ENCODE data around the gene SERGEF. TPM values are rescaled to one million over a fixed set of nuclear protein-coding genes. Genes with fewer than 3 reads are reported as not detected.

Gene SERGEF
- total and polyA plus RNA-seq, 11 donors = 11.6 to 55.0 (median 22.1) TPM

- no peak for DNase-seq
- Histone ChIP-seq H3K27ac (no peak overlapping the region), H3K4me3 (no peak overlapping the region), H3K36me3 (no peaks in the 10 kb centered on the region), H3K27me3 (no peaks in the 10 kb centered on the region), H3K9me3 (no peaks in the 10 kb centered on the region), H3K4me1 (no peaks in the 10 kb centered on the region)
- intact Hi-C loops (cut with DNase I) = no loop called here
- no peak for TF ChIP-seq POLR2A (IDR thresholded peaks at IDR 0.05)
- TF ChIP-seq CTCF (IDR thresholded peaks at IDR 0.05) = no peak
- WGBS, 4 donors = 83 to 100% (median 92%) methylated on average over 1 of the region's 1 CpG
- ATAC-seq = no peak
Measured at GRCh38 chr11:17907046-17907445, 105.8 kb downstream of the SERGEF start.

- Histone ChIP-seq H3K36me3 (no peaks in the 10 kb centered on the region), H3K27me3 (no peaks in the 10 kb centered on the region), H3K4me3 (no peak overlapping the region), H3K9me3 (no peaks in the 10 kb centered on the region), H3K4me1 (no peaks in the 10 kb centered on the region), H3K27ac (no peak overlapping the region)
- 79 to 85% (median 81%) methylated on average over 7 of the region's 7 CpGs for WGBS, 4 donors
- DNase-seq (no peak), ATAC-seq (peak in 1 of 4 donors; percentile 36)
- TF ChIP-seq POLR2A (IDR thresholded peaks at IDR 0.05) = no peak
- TF ChIP-seq CTCF (IDR thresholded peaks at IDR 0.05) = peak in 7 of 12 donors; percentile 14 to 35 (median 19)
- intact Hi-C loops (cut with DNase I) = no loop called here
Measured at GRCh38 chr11:17906436-17906835, 106.4 kb downstream of the SERGEF start.

GRCh38 chr11:17905477-17905876 is 107.4 kb downstream of the SERGEF start:
- TF ChIP-seq CTCF (IDR thresholded peaks at IDR 0.05) (no peak), POLR2A (IDR thresholded peaks at IDR 0.05) (no peak)
- no peak overlapping the region for H3K4me3 ChIP-seq
- DNase-seq (no peak), ATAC-seq (no peak)
- H3K27me3 ChIP-seq = no peaks in the 10 kb centered on the region
- H3K9me3 ChIP-seq = no peaks in the 10 kb centered on the region
- H3K4me1 ChIP-seq = no peaks in the 10 kb centered on the region
- intact Hi-C loops (cut with DNase I) = no loop called here
- H3K36me3 ChIP-seq = no peaks in the 10 kb centered on the region
- H3K27ac ChIP-seq = no peak overlapping the region

GRCh38 chr11:17901481-17901880 is 111.4 kb downstream of the SERGEF start:
- ATAC-seq (no peak), DNase-seq (no peak)
- WGBS, 4 donors = 95 to 98% (median 96%) methylated on average over 2 of the region's 2 CpGs
- Histone ChIP-seq H3K36me3 (no peaks in the 10 kb centered on the region), H3K9me3 (no peaks in the 10 kb centered on the region), H3K27me3 (no peaks in the 10 kb centered on the region), H3K4me3 (no peak overlapping the region), H3K4me1 (no peaks in the 10 kb centered on the region), H3K27ac (no peak overlapping the region)
- intact Hi-C loops (cut with DNase I) = no loop called here
- TF ChIP-seq CTCF (IDR thresholded peaks at IDR 0.05) = no peak
- TF ChIP-seq POLR2A (IDR thresholded peaks at IDR 0.05) = no peak

Measured in heart left ventricle (tissue), 16 donors.